GM19239 (cell line): Measurements from ENCODE around the gene SKOR1.
A peak's percentile ranks its signal among the peaks of the same experiment; 100 is the strongest.

ENCODE experiments used
- DNase-seq: peaks from one replicate; pipeline ENCODE4 v3.0.0; 2011; ENCODE audit warnings: low spot score; ENCODE audit not compliant: insufficient read length
- FAIRE-seq: peaks from 2 replicates; lab custom pipeline; 2011; peaks lifted over from hg19 to GRCh38; lab: Jason Lieb, UNC

The SKOR1 gene

DNA sequence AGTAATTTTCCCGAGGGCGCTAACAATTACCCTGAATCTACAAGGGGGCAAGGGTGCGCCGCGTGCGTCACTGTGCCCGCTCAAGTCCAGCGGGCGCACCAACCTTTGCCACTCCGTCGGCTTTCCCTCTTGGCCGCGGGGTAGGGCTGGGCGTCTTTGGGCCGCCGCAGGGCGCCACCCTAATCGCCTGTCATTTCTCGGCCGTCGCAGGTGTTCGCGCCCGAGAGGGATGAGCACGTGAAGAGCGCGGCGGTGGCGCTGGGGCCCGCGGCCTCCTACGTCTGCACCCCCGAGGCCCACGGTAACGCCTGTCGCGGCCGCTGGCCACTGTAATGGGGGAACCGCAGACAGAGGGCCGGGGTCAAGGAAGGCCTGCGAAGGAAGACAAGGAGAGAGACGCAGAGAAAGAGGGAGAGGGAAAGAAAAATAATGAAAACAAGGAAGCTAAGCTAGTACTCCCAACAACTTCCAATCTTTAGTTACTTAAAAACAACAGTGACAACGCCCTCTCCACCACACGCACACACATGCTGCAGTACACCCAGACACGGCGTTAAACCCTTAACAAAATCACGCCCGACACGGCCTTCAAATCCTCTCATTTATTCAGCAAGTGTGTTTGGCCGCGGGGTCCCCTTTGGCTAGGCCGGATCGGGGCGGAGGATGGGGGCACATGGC lies 3.8 kb downstream of the SKOR1 start:
- FAIRE-seq (no peak), DNase-seq (no peak)

DNA sequence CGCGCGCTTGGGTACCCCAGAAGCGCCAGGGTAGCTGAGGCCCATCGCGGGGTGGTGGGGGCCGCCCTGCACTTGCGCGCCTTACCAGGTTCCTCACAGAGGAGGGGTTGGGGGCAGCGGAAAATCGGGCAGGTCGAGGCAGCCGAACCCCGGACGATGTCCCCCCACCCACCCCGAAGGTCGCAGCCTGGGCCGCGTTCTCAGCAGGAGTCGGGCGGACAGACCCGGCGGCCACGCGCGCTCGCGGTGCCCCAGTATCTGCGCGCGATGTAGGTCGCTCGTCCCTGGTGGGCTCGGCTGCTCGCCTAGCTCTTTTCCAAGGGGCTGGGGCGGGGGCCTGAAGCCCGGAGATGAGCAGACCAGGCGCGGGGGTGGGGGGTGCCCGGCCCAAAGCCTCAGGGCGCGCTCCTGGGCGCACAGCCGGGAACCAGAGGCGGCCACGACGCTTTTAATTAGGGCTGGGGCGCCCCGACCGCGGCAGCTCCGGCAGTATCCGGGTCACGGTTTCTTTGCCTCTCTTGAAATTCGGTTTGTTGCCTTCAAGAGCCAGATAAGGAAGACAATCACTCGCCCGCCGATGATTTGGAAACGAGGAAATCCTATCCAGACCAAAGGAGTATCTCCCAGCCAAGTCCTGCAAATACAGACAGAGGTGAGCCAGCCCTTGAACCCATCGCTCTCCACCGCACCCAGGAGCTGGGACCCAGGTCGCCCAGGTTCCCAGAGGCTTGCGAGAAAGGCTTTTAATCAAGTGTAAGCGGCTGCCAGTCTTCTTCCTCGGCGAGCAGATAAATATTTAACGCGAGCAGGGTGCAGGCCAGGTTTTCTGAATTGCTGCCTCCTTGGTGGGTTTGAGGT lies 4.6 kb downstream of the SKOR1 start:
- no peak for DNase-seq
- no peak for FAIRE-seq

DNA sequence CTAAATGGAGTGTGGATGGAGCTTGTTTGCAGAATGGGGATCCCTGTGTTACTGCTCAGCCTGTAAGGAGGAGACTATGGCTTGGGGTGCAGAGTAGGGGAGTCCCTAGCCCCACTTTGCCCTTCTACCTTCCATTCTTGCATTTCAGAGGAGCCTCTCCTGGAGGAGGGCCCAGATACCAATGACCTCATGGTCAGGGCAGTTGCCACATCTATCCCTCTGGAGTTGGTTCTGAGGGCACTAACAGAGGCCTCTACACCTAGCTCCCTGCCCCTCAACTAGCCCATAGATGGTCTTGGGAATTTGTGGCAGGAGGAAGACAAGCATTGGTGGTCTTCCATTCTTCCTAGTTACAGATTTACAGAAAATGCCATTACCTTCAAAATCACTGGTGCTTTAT lies 6.1 kb downstream of the SKOR1 start:
- no peak for FAIRE-seq
- DNase-seq = no peak

DNA sequence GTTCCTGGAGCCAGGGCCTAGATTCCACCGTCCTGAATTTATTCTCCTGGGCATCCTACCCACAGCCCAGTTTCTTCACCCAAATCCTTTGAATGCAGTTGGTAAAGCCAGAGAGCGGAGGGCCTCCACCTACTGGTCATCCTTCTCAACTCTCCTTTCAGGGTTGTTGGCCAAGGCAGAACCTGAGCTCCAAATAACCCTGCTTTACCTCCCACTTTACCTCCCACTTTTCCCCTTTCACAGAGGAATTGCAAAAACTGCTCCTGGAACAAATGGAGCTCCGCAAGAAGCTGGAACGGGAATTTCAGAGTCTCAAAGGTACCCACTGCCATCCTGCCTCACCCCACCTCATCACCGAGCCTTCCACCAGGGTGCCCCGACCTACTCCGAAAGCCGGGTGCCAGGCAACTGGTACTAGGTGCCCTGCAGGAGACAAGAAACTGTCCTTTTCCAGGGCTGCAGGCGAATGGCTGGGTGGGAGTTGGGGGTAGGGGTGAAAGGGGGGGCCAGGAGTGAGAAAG lies 6.8 kb downstream of the SKOR1 start:
- FAIRE-seq = no peak
- no peak for DNase-seq

DNA sequence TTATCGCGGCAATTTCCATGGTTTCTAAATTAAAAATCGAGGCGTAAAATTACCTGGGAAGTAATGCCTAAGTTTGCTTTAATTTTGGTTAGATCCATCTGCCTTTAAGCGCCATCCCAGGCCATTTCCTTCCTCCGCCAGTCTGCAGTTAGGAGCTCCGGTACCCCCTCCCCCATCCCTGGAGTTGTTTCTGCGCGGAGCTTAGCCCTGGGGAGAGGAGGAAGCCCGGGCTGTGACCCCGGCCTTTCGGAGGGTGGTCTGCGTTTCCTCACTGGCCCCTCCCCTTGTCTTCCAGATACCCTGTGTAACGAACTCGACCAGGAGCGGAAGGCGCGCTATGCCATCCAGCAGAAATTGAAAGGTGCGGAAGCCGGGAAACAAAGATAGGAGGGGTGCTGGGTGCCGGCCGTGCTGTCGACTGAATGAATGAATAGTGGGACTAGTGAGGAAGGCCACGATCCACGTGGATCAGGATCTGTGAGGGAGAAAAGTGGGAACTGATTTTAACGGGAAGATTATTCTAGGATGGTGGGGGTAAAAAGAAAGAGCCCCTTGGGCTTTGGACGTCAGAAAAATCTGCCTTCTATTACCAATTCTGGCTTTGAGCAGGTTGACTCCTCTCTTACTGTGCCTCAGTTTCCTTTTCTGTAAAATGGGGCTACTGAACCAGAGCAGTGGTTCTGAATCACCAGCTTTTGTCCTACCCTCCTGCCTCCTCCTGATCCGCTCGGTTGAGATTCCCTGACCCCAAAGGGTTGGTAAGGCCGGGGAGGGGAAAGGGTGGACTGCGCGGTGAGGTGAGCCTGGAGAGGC lies 7.8 kb downstream of the SKOR1 start:
- DNase-seq (no peak), FAIRE-seq (peak; percentile 48)

DNA sequence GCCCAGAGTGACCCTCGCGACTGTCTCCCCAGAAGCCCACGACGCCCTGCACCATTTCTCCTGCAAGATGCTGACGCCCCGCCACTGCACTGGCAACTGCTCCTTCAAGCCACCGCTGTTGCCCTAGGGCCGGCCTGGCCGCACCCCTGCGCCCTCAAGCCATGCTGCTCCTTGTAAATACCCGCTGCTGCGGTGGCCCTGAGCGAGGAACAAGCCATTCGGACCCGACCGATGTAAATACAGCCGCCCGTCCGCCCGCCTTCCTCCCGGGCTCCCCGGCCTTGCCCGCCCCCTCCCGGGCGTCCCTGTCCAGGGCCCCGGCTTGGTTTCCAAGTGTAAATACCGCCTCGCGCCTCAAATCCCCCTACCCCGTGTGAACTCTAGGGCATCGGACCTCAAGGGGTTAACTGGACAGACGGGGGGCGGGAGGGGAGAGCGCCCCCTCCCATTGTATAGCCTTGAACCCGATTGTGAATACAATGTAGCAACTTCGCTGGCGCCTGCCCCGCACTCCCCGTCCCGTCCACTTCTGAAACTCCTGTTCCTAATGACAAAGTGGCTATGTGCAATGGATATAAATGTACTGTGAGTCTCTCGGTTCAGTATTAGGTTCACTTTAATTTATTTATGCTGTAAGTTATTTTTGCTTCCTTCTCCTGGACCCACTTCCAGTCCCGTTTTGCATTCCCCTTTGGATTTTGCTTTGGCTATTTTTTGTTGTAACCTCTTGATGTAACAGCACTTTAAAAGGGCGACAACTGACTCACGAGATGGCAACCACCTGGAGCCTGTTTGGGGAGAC lies 8.6 kb downstream of the SKOR1 start:
- DNase-seq (no peak), FAIRE-seq (peak; percentile 21)

DNA sequence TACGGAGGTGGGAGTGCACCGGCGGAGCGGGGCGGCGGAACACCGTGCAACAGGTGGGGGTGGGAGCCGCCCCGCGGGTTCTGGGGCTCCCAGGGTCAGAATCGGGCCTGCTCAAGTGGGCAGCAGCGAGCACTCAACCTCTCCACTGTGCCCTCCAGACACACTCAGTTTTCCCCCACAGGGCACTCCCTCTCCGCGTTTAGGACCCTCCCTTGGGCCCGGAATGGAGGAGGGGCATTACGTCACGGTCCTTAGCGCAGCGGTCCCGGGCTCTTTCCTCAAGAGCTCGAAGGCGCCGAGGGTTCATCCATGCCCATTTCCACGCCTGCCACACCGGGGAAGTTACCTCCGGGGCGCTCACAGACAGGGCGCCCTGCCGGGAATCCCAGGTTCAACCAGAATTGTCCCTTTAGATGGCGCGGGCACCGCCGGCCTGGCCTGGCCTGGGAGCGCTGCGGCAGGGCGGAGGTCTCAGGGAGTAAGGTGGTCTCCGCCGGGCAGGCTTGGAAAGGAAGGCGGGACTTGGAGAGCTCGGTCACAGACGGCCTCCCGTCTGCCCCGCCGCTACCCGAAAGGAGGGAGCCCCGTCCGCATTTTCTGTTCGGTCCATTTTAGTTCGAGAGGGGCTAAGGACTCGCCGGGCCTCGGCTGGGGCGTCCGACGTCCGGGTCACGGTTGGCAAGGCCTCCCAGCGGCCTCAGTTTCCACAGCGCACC lies 9.4 kb downstream of the SKOR1 start:
- no peak for DNase-seq
- no peak for FAIRE-seq

DNA sequence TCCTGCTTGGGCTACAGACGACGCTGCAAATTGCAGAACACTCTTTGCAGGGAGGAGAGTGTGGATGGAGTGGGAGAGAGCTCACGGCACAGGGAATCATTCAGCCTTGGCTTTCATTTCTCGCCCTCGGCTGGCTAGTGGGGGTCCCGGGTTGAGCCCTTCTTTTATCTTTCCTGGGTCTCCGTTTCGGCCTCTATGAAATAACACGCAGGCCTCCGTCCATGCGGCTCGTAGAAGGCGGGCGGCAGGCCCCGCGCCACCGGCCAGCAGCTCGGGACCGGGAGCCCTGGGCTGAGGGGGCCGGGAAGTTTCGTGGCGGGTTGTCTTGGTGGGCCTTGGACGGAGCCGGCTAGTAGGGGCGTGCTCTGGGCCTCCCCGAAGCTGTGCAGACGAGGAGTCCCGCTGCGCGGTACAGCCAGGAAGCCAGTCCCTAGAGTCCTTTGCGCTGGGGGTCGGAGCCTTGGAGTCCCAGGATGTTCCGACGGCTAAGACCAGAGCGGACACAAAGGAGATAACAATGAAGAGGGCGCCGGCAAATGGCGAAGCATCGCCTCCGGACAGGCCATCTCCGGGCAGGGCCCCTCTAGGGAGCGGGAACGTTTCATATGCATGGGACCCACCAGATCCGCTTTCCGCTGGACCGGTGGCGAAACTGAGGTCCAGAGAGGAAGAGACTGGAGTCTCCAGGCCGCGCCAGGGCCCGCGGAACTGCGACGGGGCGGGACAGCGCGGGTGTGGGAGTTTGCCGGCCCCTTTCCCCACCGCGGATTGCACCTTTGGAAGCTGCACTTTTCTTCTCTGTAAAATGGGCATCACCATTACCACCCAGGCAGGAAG lies 10.2 kb downstream of the SKOR1 start:
- DNase-seq (no peak), FAIRE-seq (no peak)

DNA sequence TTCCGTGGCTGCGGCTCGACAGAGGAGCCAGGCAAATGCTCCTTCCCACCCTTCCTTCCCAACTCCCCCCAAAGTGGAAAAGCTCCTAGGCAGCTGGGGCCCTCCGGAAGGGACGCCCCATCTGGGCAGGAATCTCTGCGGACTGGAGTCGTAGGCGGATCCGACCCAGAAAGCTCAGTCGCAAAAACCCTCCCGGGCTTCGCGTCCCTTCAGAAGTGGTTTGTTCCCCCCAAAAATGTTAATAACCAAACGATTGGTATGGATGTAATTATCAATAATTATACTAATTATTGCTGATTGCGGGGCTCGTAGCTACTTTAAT lies 10.8 kb downstream of the SKOR1 start:
- DNase-seq (no peak), FAIRE-seq (no peak)

DNA sequence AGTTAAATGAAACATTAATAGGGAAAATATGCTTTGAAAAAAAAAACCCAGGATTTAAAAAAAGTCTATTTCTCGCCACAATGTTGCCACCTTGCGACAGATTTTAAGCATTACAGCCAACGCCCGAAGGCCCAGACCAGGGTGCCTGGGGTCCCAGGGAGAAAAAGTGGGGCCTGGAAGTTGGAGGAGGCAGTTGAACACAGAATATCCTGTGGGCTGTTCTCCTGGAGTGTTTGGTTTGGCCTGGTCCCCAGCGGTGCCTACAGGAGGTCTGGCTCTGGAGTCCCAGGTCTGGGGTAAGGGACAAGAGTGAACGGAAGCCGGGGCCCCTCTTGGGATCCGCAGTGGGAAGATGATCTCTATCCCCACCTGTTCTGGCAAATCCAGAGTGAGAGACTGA lies 11.2 kb downstream of the SKOR1 start:
- FAIRE-seq (peak; percentile 86), DNase-seq (no peak)

DNA sequence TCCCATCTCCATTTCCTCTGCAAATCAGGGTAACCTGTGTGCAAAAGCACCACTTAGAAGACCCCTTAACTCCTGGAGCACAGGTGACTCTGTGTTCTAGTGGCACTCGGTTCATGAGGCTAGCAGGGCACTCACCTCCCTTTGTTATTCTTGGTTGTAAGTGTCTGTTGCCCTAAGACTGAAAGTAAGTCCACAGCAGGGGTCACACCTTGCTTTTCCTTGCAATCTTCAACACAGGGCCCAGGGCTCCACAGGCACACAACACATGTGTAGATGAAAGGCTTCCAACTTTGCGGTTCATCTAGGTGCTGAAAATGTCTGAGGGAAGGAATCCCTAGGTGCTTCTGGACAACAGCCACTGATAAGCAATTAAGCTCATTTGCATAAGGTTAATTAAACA lies 11.6 kb downstream of the SKOR1 start:
- no peak for FAIRE-seq
- no peak for DNase-seq

DNA sequence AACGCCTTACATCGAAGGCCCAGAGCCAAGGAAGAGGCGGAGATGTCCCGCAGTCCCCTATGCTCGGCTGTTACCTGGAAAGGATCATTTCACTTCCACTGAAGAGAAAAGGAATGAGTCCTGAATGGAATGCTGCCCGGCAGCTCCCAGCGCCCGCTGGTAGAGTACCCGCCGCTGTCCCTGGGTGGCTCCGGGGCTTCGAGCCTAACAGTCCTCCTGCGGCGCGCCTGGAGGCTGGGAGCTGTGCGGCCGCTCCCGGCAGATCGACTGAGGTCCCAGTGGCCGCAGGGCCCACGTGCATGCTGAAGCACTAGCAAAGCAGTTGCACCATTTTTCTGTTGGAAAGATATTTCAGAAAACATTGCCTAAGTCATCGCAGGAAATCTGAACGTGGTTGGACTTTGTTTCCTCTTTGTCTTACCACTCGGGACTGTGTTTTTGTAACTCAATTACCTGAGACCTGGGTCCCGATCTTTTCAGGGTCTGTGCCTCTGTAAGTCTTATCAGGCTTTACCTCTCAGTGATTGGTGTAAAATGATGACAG lies 13.6 kb downstream of the SKOR1 start:
- DNase-seq (no peak), FAIRE-seq (no peak)

DNA sequence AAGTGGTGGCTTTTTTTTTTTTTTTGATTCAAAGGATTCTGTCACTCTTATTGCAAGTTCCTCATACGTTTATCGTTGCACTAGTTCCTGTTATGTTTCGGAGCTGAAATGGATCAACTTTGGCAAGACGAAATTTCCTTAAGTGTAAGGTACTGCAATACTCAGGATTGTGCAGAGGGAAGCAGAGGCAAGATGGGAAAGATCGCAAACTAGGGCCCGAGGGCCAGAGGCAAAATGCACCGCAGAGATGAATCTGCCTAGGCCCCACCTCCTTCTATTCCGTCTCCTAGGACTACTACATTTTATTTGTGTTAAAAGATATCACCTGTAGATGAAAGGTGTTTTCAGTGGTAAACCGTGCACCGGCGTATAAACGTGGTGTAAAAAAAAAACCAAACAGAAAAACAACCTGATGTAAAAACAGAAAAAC lies 14.2 kb downstream of the SKOR1 start:
- peak; percentile 73 for FAIRE-seq

DNA sequence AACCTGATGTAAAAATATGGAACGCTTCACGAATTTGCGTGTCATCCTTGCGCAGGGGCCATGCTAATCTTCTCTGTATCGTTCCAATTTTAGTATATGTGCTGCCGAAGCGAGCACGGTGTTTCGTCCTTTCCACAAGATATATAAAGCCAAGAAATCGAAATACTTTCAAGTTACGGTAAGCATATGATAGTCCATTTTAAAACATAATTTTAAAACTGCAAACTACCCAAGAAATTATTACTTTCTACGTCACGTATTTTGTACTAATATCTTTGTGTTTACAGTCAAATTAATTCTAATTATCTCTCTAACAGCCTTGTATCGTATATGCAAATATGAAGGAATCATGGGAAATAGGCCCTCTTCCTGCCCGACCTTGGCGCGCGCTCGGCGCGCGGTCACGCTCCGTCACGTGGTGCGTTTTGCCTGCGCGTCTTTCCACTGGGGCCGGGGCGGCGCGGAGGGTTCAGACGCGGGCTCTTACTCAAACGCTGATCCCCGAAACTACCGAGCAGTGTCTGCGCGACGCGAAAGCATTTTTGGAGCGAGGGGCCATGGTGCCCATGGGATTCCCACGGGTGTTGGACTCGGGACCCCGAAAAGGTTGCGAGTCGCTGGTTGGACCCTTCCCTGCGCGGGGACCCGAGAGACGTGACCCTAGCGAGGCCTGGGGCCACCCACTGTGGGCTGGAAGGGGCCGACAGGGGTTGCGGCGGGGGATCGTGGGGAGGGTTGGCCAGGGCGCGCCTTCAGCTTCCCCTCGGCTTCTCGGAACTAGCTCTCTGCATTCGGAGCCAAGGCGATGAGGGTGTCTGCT lies 14.8 kb downstream of the SKOR1 start, which contains the start of gene RNU6-1:
RNU6-1 (minus strand) TSS at position 117 of the 820 bp plus-strand sequence.
- FAIRE-seq (peak; percentile 89), DNase-seq (no peak)

More for the DNA sequence above, 14.2 kb downstream of the SKOR1 start:
- no peak for DNase-seq

DNA sequence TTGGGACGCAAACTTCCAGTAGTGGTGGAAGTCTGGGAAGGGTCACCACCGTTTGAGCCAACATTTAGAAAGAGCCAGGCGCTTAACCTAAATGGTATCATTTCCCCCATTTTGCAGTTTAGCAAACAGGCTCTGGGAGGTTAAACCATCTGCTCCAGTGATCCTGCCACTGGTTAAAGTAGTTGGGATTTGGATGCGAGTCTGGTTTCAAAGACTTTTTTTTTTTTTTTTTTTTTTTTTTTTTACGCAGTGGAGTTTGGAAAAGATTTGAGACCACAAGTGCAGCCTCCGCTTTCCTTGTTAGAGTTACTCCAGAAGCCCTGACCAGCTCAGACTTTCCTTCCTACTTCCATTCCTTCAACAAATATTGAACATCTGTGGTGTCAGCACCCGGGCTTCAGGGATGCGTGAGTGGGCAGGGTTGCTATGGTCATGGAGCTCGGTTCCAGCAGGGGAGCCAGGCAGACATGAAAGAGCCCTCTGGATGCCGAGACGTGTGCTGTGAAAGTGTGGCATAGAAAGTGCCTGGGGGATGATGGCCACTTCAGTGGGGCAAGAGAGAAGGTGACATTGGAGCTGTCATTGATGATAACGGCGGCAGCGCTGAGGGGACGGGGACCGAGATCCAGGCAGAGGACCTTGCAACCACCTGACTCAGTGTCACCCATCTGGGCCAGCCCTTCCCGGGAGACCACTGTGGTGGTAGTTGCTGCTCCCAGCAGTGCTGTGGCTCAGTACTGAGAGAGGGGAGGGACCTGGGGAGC lies 15.6 kb downstream of the SKOR1 start:
- peak; percentile 76 for FAIRE-seq
- DNase-seq = no peak

DNA sequence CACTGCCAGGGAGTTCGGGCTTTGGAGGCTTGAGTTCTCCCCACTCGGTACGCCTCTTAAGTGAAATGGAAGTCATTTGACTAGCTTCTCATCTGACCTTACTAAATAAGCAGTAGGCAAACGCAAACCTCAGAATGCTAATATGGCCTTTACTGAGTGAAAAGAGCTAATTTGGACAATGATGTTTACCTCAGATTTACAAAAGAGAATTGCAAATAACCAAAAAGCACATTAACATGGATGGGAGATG lies 16.1 kb downstream of the SKOR1 start:
- DNase-seq (no peak), FAIRE-seq (no peak)

DNA sequence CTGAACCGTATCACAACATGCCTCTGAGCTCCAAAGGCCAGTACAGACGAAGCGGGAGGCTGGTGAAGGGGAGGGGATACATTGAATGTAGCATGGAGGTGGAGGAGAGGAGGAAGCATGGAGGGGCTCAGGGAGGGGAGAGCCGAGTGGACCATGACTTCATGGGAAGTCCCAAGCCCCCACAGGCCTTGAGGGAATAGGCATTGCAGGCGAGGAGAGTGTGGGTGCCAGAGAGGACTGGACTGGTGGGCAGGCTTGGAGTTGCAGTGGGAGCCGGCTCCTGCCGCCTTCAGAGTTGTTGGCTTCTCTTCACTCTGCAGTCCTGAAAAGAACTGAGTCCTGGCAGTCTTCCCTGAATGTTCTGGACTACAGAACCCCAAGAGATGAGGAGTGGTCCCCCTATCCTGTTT lies 17.8 kb downstream of the SKOR1 start:
- DNase-seq = no peak
- no peak for FAIRE-seq
